CD14-positive monocyte (primary cell): ENCODE data around the gene PTPN13. TPM values are rescaled to one million over a fixed set of nuclear protein-coding genes. Genes with fewer than 3 reads are reported as not detected.

Experiments used
- DNase-seq, 3 donors: peaks; one replicate each; pipeline ENCODE4 v3.0.0-alpha.2; 2011 to 2022
- H2AFZ ChIP-seq: 2 replicates; pipeline ENCODE4 v1.6.0; 2012; ENCODE audit warnings: mild to moderate bottlenecking, low read depth, low read length, inconsistent platforms; ENCODE audit not compliant: insufficient read depth, poor library complexity, severe bottlenecking
- H3K27ac ChIP-seq, 2 donors: 1 replicate in 1 of 2; 2 replicates in 1 of 2; pipeline ENCODE4 v1.5.1; 2012 to 2013; ENCODE audit warnings: low read length in 2 of 2, control low read depth in 1 of 2, inconsistent platforms in 1 of 2, low read depth in 1 of 2, mild to moderate bottlenecking in 1 of 2
- H3K27me3 ChIP-seq, 2 donors: one replicate each; pipeline versions ENCODE4 v1.6.0 to v1.6.1; 2011 to 2013; ENCODE audit warnings: low read length in 2 of 2; ENCODE audit not compliant: control insufficient read depth in 2 of 2, insufficient read depth in 2 of 2
- H3K36me3 ChIP-seq, 2 donors: replicated peaks in 1 of 2; 1 replicate in 1 of 2; 2 replicates in 1 of 2; pipeline versions ENCODE4 v1.5.1 to v1.6.1; 2012 to 2013; ENCODE audit warnings: low read length in 2 of 2, control low read depth in 1 of 2, inconsistent platforms in 1 of 2, mild to moderate bottlenecking in 1 of 2; ENCODE audit not compliant: insufficient read depth in 2 of 2, control insufficient read depth in 1 of 2
- H3K4me1 ChIP-seq, 2 donors: 1 replicate in 1 of 2; 2 replicates in 1 of 2; pipeline versions ENCODE4 v1.5.1 to v1.6.1; 2012 to 2013; ENCODE audit warnings: low read length in 2 of 2, control low read depth in 1 of 2, inconsistent platforms in 1 of 2, mild to moderate bottlenecking in 1 of 2, moderate library complexity in 1 of 2; ENCODE audit not compliant: insufficient read depth in 2 of 2, control insufficient read depth in 1 of 2
- H3K4me2 ChIP-seq: replicated peaks from 2 replicates; pipeline ENCODE3; 2012; ENCODE audit warnings: low read length, moderate library complexity, mild to moderate bottlenecking; ENCODE audit not compliant: poor library complexity, severe bottlenecking; ENCODE audit errors: extremely low read depth
- H3K4me3 ChIP-seq, 3 experiments: fragments of 200-600 bp in 1 of 3; sonication (generic) in 1 of 3; replicated peaks in 1 of 3; 1 replicate in 2 of 3; 2 replicates in 1 of 3; pipeline ENCODE4 v1.5.1; 2011 to 2013; ENCODE audit warnings: low read length in 3 of 3, mild to moderate bottlenecking in 3 of 3, control low read depth in 2 of 3, low read depth in 2 of 3, inconsistent platforms in 1 of 3, moderate library complexity in 1 of 3
- H3K79me2 ChIP-seq: 2 replicates; pipeline ENCODE4 v1.6.0; 2012; ENCODE audit warnings: mild to moderate bottlenecking, control low read depth, inconsistent platforms, low read length, moderate library complexity; ENCODE audit not compliant: insufficient read depth
- H3K9ac ChIP-seq: 2 replicates; pipeline ENCODE4 v1.6.0; 2017; ENCODE audit warnings: low read length, mild to moderate bottlenecking; ENCODE audit not compliant: insufficient read depth, poor library complexity, severe bottlenecking
- H3K9me3 ChIP-seq, 2 donors: replicated peaks in 1 of 2; 1 replicate in 1 of 2; 2 replicates in 1 of 2; pipeline versions ENCODE4 v1.5.1 to v1.6.1; 2012 to 2013; ENCODE audit warnings: low read length in 2 of 2, control low read depth in 1 of 2; ENCODE audit not compliant: control insufficient read depth in 1 of 2, insufficient read depth in 1 of 2
- H4K20me1 ChIP-seq: 2 replicates; pipeline ENCODE4 v1.6.0; 2012; ENCODE audit warnings: mild to moderate bottlenecking, low read length, control low read depth, moderate library complexity; ENCODE audit not compliant: insufficient read depth
- H3K27ac Mint-ChIP-seq, 7 donors: one replicate each; pipeline ENCODE4 v1.8.0; 2020; ENCODE audit warnings: mild to moderate bottlenecking in 7 of 7, mixed read lengths in 7 of 7, moderate library complexity in 6 of 7, inconsistent platforms in 2 of 7
- H3K27me3 Mint-ChIP-seq, 3 donors: one replicate each; pipeline ENCODE4 v1.8.0; 2021 to 2022; ENCODE audit warnings: low read depth in 3 of 3, mild to moderate bottlenecking in 3 of 3, mixed read lengths in 3 of 3, moderate library complexity in 3 of 3, inconsistent platforms in 1 of 3
- H3K36me3 Mint-ChIP-seq, 2 donors: one replicate each; pipeline ENCODE4 v1.8.0; 2020; ENCODE audit warnings: mixed read lengths in 2 of 2, inconsistent platforms in 1 of 2, mild to moderate bottlenecking in 1 of 2
- H3K4me1 Mint-ChIP-seq: one replicate; pipeline ENCODE4 v1.8.0; 2020; ENCODE audit warnings: mild to moderate bottlenecking, mixed read lengths
- H3K4me3 Mint-ChIP-seq, 2 donors: one replicate each; pipeline ENCODE4 v1.8.0; 2020; ENCODE audit warnings: mild to moderate bottlenecking in 2 of 2, mixed read lengths in 2 of 2, moderate library complexity in 1 of 2
- H3K9me3 Mint-ChIP-seq, 7 donors: one replicate each; pipeline ENCODE4 v1.8.0; 2020 to 2022; ENCODE audit warnings: mixed read lengths in 7 of 7, mild to moderate bottlenecking in 6 of 7, moderate library complexity in 6 of 7, inconsistent platforms in 2 of 7
- whole genome bisulfite sequencing: methylation state at CpG from one replicate; pipeline ENCODE4 v1.1.5; 2013; ENCODE audit warnings: missing lambda C conversion rate; ENCODE audit not compliant: insufficient coverage; 5-methylcytosine and 5-hydroxymethylcytosine counted together
- intact Hi-C, 2 donors: fragments of 100-400 bp; cut with micrococcal nuclease; formaldehyde crosslinking; loops; one replicate each; pipeline versions ENCODE4 v1.15.0 to v1.15.1; 2023
- polyA plus RNA-seq, 3 donors: library from polyadenylated mRNA; depleted of rRNA in 1 of 3; unstranded in 2 of 3; stranded (reverse) in 1 of 3; fragments of 300-500 nt in 2 of 3; fragments of >200 nt in 1 of 3; fragmentation: Illumina TruSeq in 2 of 3; gene quantifications; 1 replicate in 2 of 3; 2 replicates in 1 of 3; pipeline ENCODE4 v1.2.3, GENCODE V29; 2012 to 2021
- TF ChIP-seq, protein P1 (sequence below): fragments of 200-600 bp; IDR thresholded peaks from one replicate; pipeline ENCODE4 v1.8.0; 2022; ENCODE audit warnings: antibody characterized with exemption, mild to moderate bottlenecking

The PTPN13 gene
- polyA plus RNA-seq, 3 donors: 0.04 to 1.0 (median 0.35) TPM

DNA sequence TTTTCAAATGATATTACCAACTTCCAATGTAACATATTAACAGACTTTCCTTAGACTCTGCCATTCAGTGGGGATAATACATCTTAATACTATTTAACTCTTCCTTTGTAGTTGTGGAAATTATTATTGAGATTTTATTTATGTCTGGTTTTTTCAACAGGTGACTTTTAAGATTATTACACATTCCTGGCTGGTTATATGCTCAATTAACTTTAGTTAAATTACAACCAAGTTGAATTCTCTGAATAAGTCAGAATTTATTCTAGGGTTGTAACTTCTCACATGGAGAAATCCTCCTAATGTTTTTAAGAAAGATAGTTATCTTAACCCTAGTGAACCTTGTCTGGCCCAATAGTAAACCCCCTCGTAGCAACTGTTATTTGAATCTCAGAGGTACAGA is 147.7 kb downstream of the PTPN13 start:
- H3K27me3 Mint-ChIP-seq: no peaks in the 10 kb centered on the region
- Histone ChIP-seq H3K4me3 (no peak overlapping the region), H3K27me3 (no peaks in the 10 kb centered on the region), H4K20me1 (no peaks in the 10 kb centered on the region), H3K27ac (no peak overlapping the region), H3K9me3 (peaks cover 0 to 9% of the 10 kb centered on the region in 2 donors), H3K79me2 (no peaks in the 10 kb centered on the region), H3K4me1 (no peaks in the 10 kb centered on the region), H3K9ac (no peak overlapping the region), H2AFZ (no peak overlapping the region), H3K4me2 (no peak overlapping the region), H3K36me3 (no peaks in the 10 kb centered on the region)
- DNase-seq: no peak
- H3K4me3 Mint-ChIP-seq: no peak overlapping the region
- no peak overlapping the region for H3K27ac Mint-ChIP-seq
- H3K4me1 Mint-ChIP-seq: no peaks in the 10 kb centered on the region
- H3K9me3 Mint-ChIP-seq: peaks cover 2 to 20% (median 12%) of the 10 kb centered on the region in 7 donors
- TF ChIP-seq, protein P1, sequence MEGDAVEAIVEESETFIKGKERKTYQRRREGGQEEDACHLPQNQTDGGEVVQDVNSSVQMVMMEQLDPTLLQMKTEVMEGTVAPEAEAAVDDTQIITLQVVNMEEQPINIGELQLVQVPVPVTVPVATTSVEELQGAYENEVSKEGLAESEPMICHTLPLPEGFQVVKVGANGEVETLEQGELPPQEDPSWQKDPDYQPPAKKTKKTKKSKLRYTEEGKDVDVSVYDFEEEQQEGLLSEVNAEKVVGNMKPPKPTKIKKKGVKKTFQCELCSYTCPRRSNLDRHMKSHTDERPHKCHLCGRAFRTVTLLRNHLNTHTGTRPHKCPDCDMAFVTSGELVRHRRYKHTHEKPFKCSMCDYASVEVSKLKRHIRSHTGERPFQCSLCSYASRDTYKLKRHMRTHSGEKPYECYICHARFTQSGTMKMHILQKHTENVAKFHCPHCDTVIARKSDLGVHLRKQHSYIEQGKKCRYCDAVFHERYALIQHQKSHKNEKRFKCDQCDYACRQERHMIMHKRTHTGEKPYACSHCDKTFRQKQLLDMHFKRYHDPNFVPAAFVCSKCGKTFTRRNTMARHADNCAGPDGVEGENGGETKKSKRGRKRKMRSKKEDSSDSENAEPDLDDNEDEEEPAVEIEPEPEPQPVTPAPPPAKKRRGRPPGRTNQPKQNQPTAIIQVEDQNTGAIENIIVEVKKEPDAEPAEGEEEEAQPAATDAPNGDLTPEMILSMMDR: no peak
- intact Hi-C loops: no loop called here
- H3K36me3 Mint-ChIP-seq: no peaks in the 10 kb centered on the region
- 100% methylated on average over 1 of the region's 1 CpG for WGBS

DNA sequence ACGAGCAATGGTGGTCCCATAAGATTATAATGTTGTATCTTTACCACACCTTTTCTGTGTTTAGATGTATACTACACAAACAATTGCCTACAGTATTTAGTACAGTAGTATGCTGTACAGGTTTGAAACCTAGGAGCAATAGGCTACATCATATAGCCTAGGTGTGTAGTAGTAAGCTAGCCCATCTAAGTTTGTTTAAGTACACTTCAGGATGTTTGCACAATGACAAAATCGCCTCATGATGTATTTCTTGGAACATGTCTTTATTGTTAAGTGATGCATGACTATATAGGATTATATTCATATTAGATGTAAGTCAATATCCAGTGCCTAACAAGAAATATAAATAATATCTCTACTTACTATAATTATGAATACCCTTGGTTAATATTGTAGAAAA is 150.5 kb downstream of the PTPN13 start:
- no peak for DNase-seq
- Mint-ChIP-seq H3K4me1 (no peaks in the 10 kb centered on the region), H3K27ac (no peak overlapping the region), H3K36me3 (no peaks in the 10 kb centered on the region), H3K27me3 (peaks cover 0 to 2% (median 0%) of the 10 kb centered on the region in 3 donors), H3K9me3 (peaks cover 2 to 13% (median 9%) of the 10 kb centered on the region in 7 donors), H3K4me3 (no peak overlapping the region)
- Histone ChIP-seq H3K9me3 (peaks cover 0 to 9% of the 10 kb centered on the region in 2 donors), H3K4me3 (no peak overlapping the region), H3K9ac (no peak overlapping the region), H3K4me2 (no peak overlapping the region), H3K27ac (no peak overlapping the region), H3K4me1 (no peaks in the 10 kb centered on the region), H3K79me2 (no peaks in the 10 kb centered on the region), H3K27me3 (no peaks in the 10 kb centered on the region), H2AFZ (no peak overlapping the region), H4K20me1 (no peaks in the 10 kb centered on the region), H3K36me3 (no peaks in the 10 kb centered on the region)
- TF ChIP-seq, protein P1: no peak
- intact Hi-C loops: no loop called here
- no CpG with 5 or more reads among the region's 2 CpGs for WGBS
